Stimulated activated naive B cell treated with anti-CD40 and anti-IgM and Interleukin-4, amounts not matched to agents 10 μg/mL and 1 μg/mL and 100 μg/mL, for 72 hours (primary cell): ENCODE results near the gene PROCA1.
"Not testable (repeated sequence)": the region's sequence is repeated elsewhere in the genome, so short reads cannot be mapped to it uniquely, and the experiment has no call there.

Experiments
- ATAC-seq, 2 donors: fragments of 150-1000 bp; cut with Tn5 transposase; replicated peaks; 2 replicates each; pipeline ENCODE4 v1.10.0; 2021; ENCODE audit warnings: moderate library complexity in 1 of 2
- DNase-seq: peaks from one replicate; pipeline ENCODE4 v3.0.0; 2021
- H3K27ac Mint-ChIP-seq: one replicate; pipeline ENCODE4 v1.8.0; 2022; ENCODE audit warnings: mild to moderate bottlenecking, mixed read lengths
- H3K27me3 Mint-ChIP-seq, 2 donors: one replicate each; pipeline ENCODE4 v1.8.0; 2022; ENCODE audit warnings: mixed read lengths in 2 of 2
- H3K36me3 Mint-ChIP-seq, 2 donors: one replicate each; pipeline ENCODE4 v1.8.0; 2022; ENCODE audit warnings: mixed read lengths in 2 of 2, mild to moderate bottlenecking in 1 of 2
- H3K4me1 Mint-ChIP-seq, 2 donors: one replicate each; pipeline ENCODE4 v1.8.0; 2022; ENCODE audit warnings: mixed read lengths in 2 of 2, mild to moderate bottlenecking in 1 of 2
- H3K4me3 Mint-ChIP-seq, 2 donors: one replicate each; pipeline ENCODE4 v1.8.0; 2022; ENCODE audit warnings: mild to moderate bottlenecking in 2 of 2, mixed read lengths in 2 of 2, moderate library complexity in 1 of 2
- H3K9me3 Mint-ChIP-seq, 2 donors: one replicate each; pipeline ENCODE4 v1.8.0; 2022; ENCODE audit warnings: mixed read lengths in 2 of 2, mild to moderate bottlenecking in 1 of 2

The PROCA1 gene

GRCh38 chr17:28665994-28666393 lies 45.7 kb downstream of the PROCA1 start:
- ATAC-seq (no peak), DNase-seq (no peak)
- Mint-ChIP-seq H3K27me3 (no peaks in the 10 kb centered on the region), H3K27ac (no peak overlapping the region), H3K9me3 (no peaks in the 10 kb centered on the region), H3K4me3 (no peak overlapping the region), H3K4me1 (peaks cover 27 to 49% of the 10 kb centered on the region in 2 donors), H3K36me3 (peaks cover 12 to 46% of the 10 kb centered on the region in 2 donors)

- Mint-ChIP-seq H3K36me3 (peaks cover 20 to 50% of the 10 kb centered on the region in 2 donors), H3K4me1 (peaks cover 35 to 65% of the 10 kb centered on the region in 2 donors), H3K4me3 (peak overlapping the region; percentile 97 to 99), H3K9me3 (no peaks in the 10 kb centered on the region), H3K27ac (no peak overlapping the region), H3K27me3 (no peaks in the 10 kb centered on the region)
- ATAC-seq: no peak
- no peak for DNase-seq
Measured at GRCh38 chr17:28663723-28664122, 48.0 kb downstream of the PROCA1 start.

- Mint-ChIP-seq H3K27me3 (no peaks in the 10 kb centered on the region), H3K36me3 (peaks cover 24 to 50% of the 10 kb centered on the region in 2 donors), H3K27ac (peak overlapping the region; percentile 99), H3K4me3 (peak overlapping the region; percentile 97 to 99), H3K9me3 (no peaks in the 10 kb centered on the region), H3K4me1 (peaks cover 33 to 60% of the 10 kb centered on the region in 2 donors)
- peak in 1 of 2 donors; percentile 2 for ATAC-seq
- no peak for DNase-seq
Measured at GRCh38 chr17:28662527-28662829, 49.2 kb downstream of the PROCA1 start.

- H3K4me1 Mint-ChIP-seq: peaks cover 32 to 59% of the 10 kb centered on the region in 2 donors
- ATAC-seq: peak; percentile 91 to 92
- no peaks in the 10 kb centered on the region for H3K9me3 Mint-ChIP-seq
- DNase-seq: peak; percentile 86
- H3K27me3 Mint-ChIP-seq: no peaks in the 10 kb centered on the region
- peak within 1 kb of the TSS; percentile 99 for H3K27ac Mint-ChIP-seq
- peak within 1 kb of the TSS; percentile 97 to 99 for H3K4me3 Mint-ChIP-seq
- peaks cover 24 to 49% of the 10 kb centered on the region in 2 donors for H3K36me3 Mint-ChIP-seq
Measured at GRCh38 chr17:28661635-28662526, 49.8 kb downstream of the PROCA1 start, which contains the start of the genes SDF2 and SUPT6H. Gene SDF2 (minus strand): TSS chr17:28661906. CDS start chr17:28661876, 30 bp downstream. Gene SUPT6H (plus strand): TSS chr17:28662205. CDS start chr17:28673402, 11,197 bp downstream.

GRCh38 chr17:28659497-28659881 lies 52.2 kb downstream of the PROCA1 start:
- not testable (repeated sequence) for H3K27me3 Mint-ChIP-seq, DNase-seq, H3K27ac Mint-ChIP-seq, H3K9me3 Mint-ChIP-seq, ATAC-seq
- Mint-ChIP-seq H3K4me1 (peaks cover 26 to 53% of the 10 kb centered on the region in 2 donors), H3K36me3 (peaks cover 27 to 45% of the 10 kb centered on the region in 2 donors), H3K4me3 (peak overlapping the region in 1 of 2 donors; percentile 14)

- Mint-ChIP-seq H3K4me1 (peaks cover 22 to 47% of the 10 kb centered on the region in 2 donors), H3K36me3 (peaks cover 27 to 42% of the 10 kb centered on the region in 2 donors)
- ATAC-seq, H3K27ac Mint-ChIP-seq, H3K4me3 Mint-ChIP-seq, DNase-seq, H3K27me3 Mint-ChIP-seq, H3K9me3 Mint-ChIP-seq: not testable (repeated sequence)
Measured at GRCh38 chr17:28658766-28659496, 52.8 kb downstream of the PROCA1 start.

- ATAC-seq, DNase-seq, H3K4me3 Mint-ChIP-seq, H3K27ac Mint-ChIP-seq, H3K27me3 Mint-ChIP-seq, H3K9me3 Mint-ChIP-seq: not testable (repeated sequence)
- H3K36me3 Mint-ChIP-seq: peaks cover 26 to 37% of the 10 kb centered on the region in 2 donors
- peaks cover 18 to 42% of the 10 kb centered on the region in 2 donors for H3K4me1 Mint-ChIP-seq
Measured at GRCh38 chr17:28658342-28658741, 53.3 kb downstream of the PROCA1 start.

- ATAC-seq (no peak), DNase-seq (no peak)
- peak overlapping the region; percentile 33 for H3K27ac Mint-ChIP-seq
- no peaks in the 10 kb centered on the region for H3K9me3 Mint-ChIP-seq
- H3K4me3 Mint-ChIP-seq: no peak overlapping the region
- H3K4me1 Mint-ChIP-seq: peaks cover 15 to 42% of the 10 kb centered on the region in 2 donors
- H3K36me3 Mint-ChIP-seq: peaks cover 30 to 38% of the 10 kb centered on the region in 2 donors
- no peaks in the 10 kb centered on the region for H3K27me3 Mint-ChIP-seq
Measured at GRCh38 chr17:28657756-28658155, 53.9 kb downstream of the PROCA1 start.

- Mint-ChIP-seq H3K4me3 (no peak overlapping the region), H3K27me3 (no peaks in the 10 kb centered on the region), H3K9me3 (no peaks in the 10 kb centered on the region), H3K27ac (no peak overlapping the region), H3K4me1 (peaks cover 11 to 27% of the 10 kb centered on the region in 2 donors), H3K36me3 (peaks cover 36 to 42% of the 10 kb centered on the region in 2 donors)
- no peak for ATAC-seq
- DNase-seq: no peak
Measured at GRCh38 chr17:28655160-28655559, 56.5 kb downstream of the PROCA1 start.
